Smooth muscle cell (in vitro differentiated cells): ENCODE measurements around the gene LATS1. TPM values are rescaled to one million over a fixed set of nuclear protein-coding genes. Genes with fewer than 3 reads are reported as not detected.
"Not testable (repeated sequence)": the region's sequence is repeated elsewhere in the genome, so short reads cannot be mapped to it uniquely, and the experiment has no call there.

Experiments used
- DNase-seq: peaks from one replicate; lab custom pipeline; 2025; ENCODE audit not compliant: unreplicated experiment; lab: John Stamatoyannopoulos, UW
- H2AFZ ChIP-seq: fragments of 200-600 bp; sonication (generic); 2 replicates; pipeline ENCODE4 v1.6.0; 2016; ENCODE audit warnings: antibody characterized with exemption, low read depth, mild to moderate bottlenecking
- H3F3A ChIP-seq: fragments of 200-600 bp; sonication (generic); 2 replicates; pipeline ENCODE4 v1.6.0; 2017; ENCODE audit warnings: antibody characterized with exemption, low read depth
- H3K27ac ChIP-seq: fragments of 200-600 bp; sonication (generic); 2 replicates; pipeline ENCODE4 v1.5.1; 2016; ENCODE audit warnings: low read depth, mild to moderate bottlenecking
- H3K27me3 ChIP-seq: fragments of 200-600 bp; sonication (generic); 2 replicates; pipeline ENCODE4 v1.6.1; 2016; ENCODE audit warnings: low read depth, mild to moderate bottlenecking
- H3K36me3 ChIP-seq: fragments of 200-600 bp; sonication (generic); 2 replicates; pipeline ENCODE4 v1.5.1; 2016; ENCODE audit warnings: low read depth
- H3K4me1 ChIP-seq: fragments of 200-600 bp; sonication (generic); 2 replicates; pipeline ENCODE4 v1.5.1; 2016; ENCODE audit warnings: low read depth
- H3K4me2 ChIP-seq: fragments of 200-600 bp; sonication (generic); 2 replicates; pipeline ENCODE4 v1.6.0; 2016; ENCODE audit warnings: mild to moderate bottlenecking
- H3K4me3 ChIP-seq: fragments of 200-600 bp; sonication (generic); 2 replicates; pipeline ENCODE4 v1.5.1; 2016; ENCODE audit warnings: mild to moderate bottlenecking
- H3K79me2 ChIP-seq: fragments of 200-600 bp; sonication (generic); 2 replicates; pipeline ENCODE4 v1.6.0; 2016; ENCODE audit warnings: low read depth, mild to moderate bottlenecking
- H3K9ac ChIP-seq: fragments of 200-600 bp; sonication (generic); 2 replicates; pipeline ENCODE4 v1.6.0; 2016; ENCODE audit warnings: low read depth
- H3K9me3 ChIP-seq: fragments of 200-600 bp; sonication (generic); replicated peaks from 2 replicates; pipeline ENCODE4 v1.5.1; 2016; ENCODE audit warnings: low read depth
- H4K20me1 ChIP-seq: fragments of 200-600 bp; sonication (generic); 2 replicates; pipeline ENCODE4 v1.6.0; 2016; ENCODE audit warnings: low read depth
- CTCF ChIP-seq: fragments of 200-600 bp; sonication (generic); IDR thresholded peaks from 2 replicates; pipeline ENCODE4 v1.5.1; 2017; ENCODE audit warnings: borderline replicate concordance, mild to moderate bottlenecking, antibody characterized with exemption; ENCODE audit not compliant: insufficient read depth, poor library complexity, severe bottlenecking
- WGBS: methylation state at CpG from one replicate; pipeline ENCODE4 v1.1.7; 2016; ENCODE audit warnings: low lambda C conversion rate; 5-methylcytosine and 5-hydroxymethylcytosine counted together
- polyA plus RNA-seq: library from polyadenylated mRNA; unstranded; fragments of >200 nt; fragmentation: Nextera tagmentation; extraction: Ambion mirVana; gene quantifications from 2 replicates; pipeline ENCODE4 v1.2.1, GENCODE V29; 2016
- total RNA-seq: library from RNA; depleted of rRNA; stranded (reverse); fragments of >200 nt; gene quantifications from 2 replicates; pipeline ENCODE4 v1.2.3, GENCODE V29; 2014

The LATS1 gene
- total and polyA plus RNA-seq, 2 experiments from 2014 or later: 8.5 to 32.0 TPM

- no peak overlapping the region for H3K4me3 ChIP-seq
- 95% methylated on average over 1 of the region's 1 CpG for WGBS
- no peak overlapping the region for H2AFZ ChIP-seq
- H3K27me3 ChIP-seq: no peaks in the 10 kb centered on the region
- TF ChIP-seq CTCF: no peak
- DNase-seq: no peak
- H3K79me2 ChIP-seq: peaks cover 85% of the 10 kb centered on the region
- peaks cover 61% of the 10 kb centered on the region for H4K20me1 ChIP-seq
- no peaks in the 10 kb centered on the region for H3K4me1 ChIP-seq
- H3F3A ChIP-seq: no peaks in the 10 kb centered on the region
- H3K36me3 ChIP-seq: peaks cover 6% of the 10 kb centered on the region
- peaks cover 6% of the 10 kb centered on the region for H3K9me3 ChIP-seq
- H3K4me2 ChIP-seq: no peak overlapping the region
- no peak overlapping the region for H3K9ac ChIP-seq
- H3K27ac ChIP-seq: no peak overlapping the region
Measured at GRCh38 chr6:149761438-149761837, 43.5 kb upstream of the LATS1 start.

- TF ChIP-seq CTCF: no peak
- no peak overlapping the region for H3K27ac ChIP-seq
- no peaks in the 10 kb centered on the region for H3K27me3 ChIP-seq
- peaks cover 97% of the 10 kb centered on the region for H4K20me1 ChIP-seq
- no peaks in the 10 kb centered on the region for H3K4me1 ChIP-seq
- H3K79me2 ChIP-seq: peaks cover 97% of the 10 kb centered on the region
- no peaks in the 10 kb centered on the region for H3F3A ChIP-seq
- no peak overlapping the region for H3K9ac ChIP-seq
- H3K9me3 ChIP-seq: no peaks in the 10 kb centered on the region
- H3K36me3 ChIP-seq: no peaks in the 10 kb centered on the region
- H2AFZ ChIP-seq: no peak overlapping the region
- DNase-seq: no peak
- no peak overlapping the region for H3K4me2 ChIP-seq
- WGBS: 97% methylated on average over 6 of the region's 7 CpGs
- H3K4me3 ChIP-seq: no peak overlapping the region
Measured at GRCh38 chr6:149756261-149756636, 38.3 kb upstream of the LATS1 start.

GRCh38 chr6:149755300-149756260 is 37.7 kb upstream of the LATS1 start:
- H3K4me3 ChIP-seq: no peak overlapping the region
- H3K4me2 ChIP-seq: no peak overlapping the region
- H2AFZ ChIP-seq: no peak overlapping the region
- H3K9ac ChIP-seq: no peak overlapping the region
- H4K20me1 ChIP-seq: peaks cover 100% of the 10 kb centered on the region
- WGBS: 94% methylated on average over 9 of the region's 9 CpGs
- no peak for DNase-seq
- no peak overlapping the region for H3K27ac ChIP-seq
- no peaks in the 10 kb centered on the region for H3K27me3 ChIP-seq
- H3K9me3 ChIP-seq: no peaks in the 10 kb centered on the region
- no peaks in the 10 kb centered on the region for H3K36me3 ChIP-seq
- no peaks in the 10 kb centered on the region for H3F3A ChIP-seq
- no peak for TF ChIP-seq CTCF
- H3K4me1 ChIP-seq: peaks cover 4% of the 10 kb centered on the region
- H3K79me2 ChIP-seq: peaks cover 99% of the 10 kb centered on the region

GRCh38 chr6:149754548-149754947 is 36.6 kb upstream of the LATS1 start:
- Histone ChIP-seq H2AFZ (no peak overlapping the region), H3K9ac (no peak overlapping the region), H4K20me1 (peaks cover 94% of the 10 kb centered on the region), H3K36me3 (no peaks in the 10 kb centered on the region), H3K4me2 (no peak overlapping the region), H3K4me3 (no peak overlapping the region), H3K9me3 (no peaks in the 10 kb centered on the region), H3K79me2 (peaks cover 99% of the 10 kb centered on the region), H3K4me1 (peaks cover 6% of the 10 kb centered on the region), H3F3A (no peaks in the 10 kb centered on the region), H3K27ac (no peak overlapping the region), H3K27me3 (no peaks in the 10 kb centered on the region)
- TF ChIP-seq CTCF: no peak
- 87% methylated on average over 4 of the region's 4 CpGs for WGBS
- DNase-seq: no peak

- peaks cover 87% of the 10 kb centered on the region for H3K79me2 ChIP-seq
- WGBS: 96% methylated on average over 3 of the region's 3 CpGs
- not testable (repeated sequence) for H2AFZ ChIP-seq, H3K27ac ChIP-seq, H3K4me1 ChIP-seq, H3K9ac ChIP-seq, H3K4me3 ChIP-seq, DNase-seq, H3K27me3 ChIP-seq, H3F3A ChIP-seq, H3K9me3 ChIP-seq, H3K4me2 ChIP-seq, H3K36me3 ChIP-seq
- H4K20me1 ChIP-seq: peaks cover 81% of the 10 kb centered on the region
Measured at GRCh38 chr6:149753374-149753637, 35.4 kb upstream of the LATS1 start.
